Glutamatergic neuron (in vitro differentiated cells): ENCODE data around the gene SH3PXD2A. TPM values are rescaled to one million over a fixed set of nuclear protein-coding genes. Genes with fewer than 3 reads are reported as not detected.
"Not testable (repeated sequence)": the region's sequence is repeated elsewhere in the genome, so short reads cannot be mapped to it uniquely, and the experiment has no call there.

Source experiments
- DNase-seq: peaks from one replicate; pipeline ENCODE4 v3.0.0; 2022
- H3K27ac Mint-ChIP-seq: one replicate; pipeline ENCODE4 v1.8.0; 2020; ENCODE audit warnings: mild to moderate bottlenecking, mixed read lengths, inconsistent platforms; ENCODE audit not compliant: unreplicated experiment
- H3K27me3 Mint-ChIP-seq: one replicate; pipeline ENCODE4 v1.8.0; 2020; ENCODE audit warnings: mild to moderate bottlenecking, moderate library complexity, mixed read lengths, inconsistent platforms; ENCODE audit not compliant: unreplicated experiment
- H3K36me3 Mint-ChIP-seq: one replicate; pipeline ENCODE4 v1.8.0; 2020; ENCODE audit warnings: mild to moderate bottlenecking, mixed read lengths, inconsistent platforms; ENCODE audit not compliant: unreplicated experiment
- H3K4me1 Mint-ChIP-seq: one replicate; pipeline ENCODE4 v1.8.0; 2020; ENCODE audit warnings: mild to moderate bottlenecking, low read depth, mixed read lengths, inconsistent platforms; ENCODE audit not compliant: unreplicated experiment
- H3K4me3 Mint-ChIP-seq: one replicate; pipeline ENCODE4 v1.8.0; 2020; ENCODE audit warnings: mild to moderate bottlenecking, mixed read lengths, inconsistent platforms; ENCODE audit not compliant: unreplicated experiment
- H3K9me3 Mint-ChIP-seq: one replicate; pipeline ENCODE4 v1.8.0; 2020; ENCODE audit warnings: mild to moderate bottlenecking, moderate library complexity, mixed read lengths, inconsistent platforms; ENCODE audit not compliant: unreplicated experiment
- total RNA-seq: library from RNA; stranded (reverse); fragmentation: NEBNext Ultra II Directional; extraction: Animal tissue kit (Norgen Biotek cat#: 25700); gene quantifications from one replicate; pipeline ENCODE4 v1.2.1, GENCODE V29; 2021; ENCODE audit not compliant: unreplicated experiment
- TF ChIP-seq, protein P1 (sequence below): fragments of 200-600 bp; sonication (generic); IDR thresholded peaks from one replicate; pipeline ENCODE4 v1.5.0; 2021; ENCODE audit not compliant: partially characterized antibody, unreplicated experiment

Gene SH3PXD2A
- total RNA-seq, 1 donor from 2014 or later: 16.7 TPM

DNA sequence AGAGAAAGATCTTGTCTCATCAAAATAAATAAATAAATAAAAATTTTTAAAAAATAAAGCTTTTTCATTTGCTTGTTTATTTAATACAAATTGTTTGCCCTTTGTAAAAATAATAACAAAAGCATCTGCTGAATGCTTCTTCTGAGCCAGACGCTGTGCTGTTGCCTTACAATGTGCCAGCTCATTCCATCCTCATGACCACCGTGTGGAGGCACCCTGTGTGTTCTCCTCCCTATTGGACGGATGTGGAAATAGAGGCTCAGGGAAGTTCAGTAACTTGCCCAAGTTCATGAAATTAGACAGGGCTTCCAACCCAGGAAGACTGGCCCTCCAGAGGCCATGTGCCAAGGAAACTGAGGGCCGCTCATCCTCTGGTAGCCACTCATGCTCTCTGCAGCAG is 120.6 kb downstream of the SH3PXD2A start:
- no peaks in the 10 kb centered on the region for H3K36me3 Mint-ChIP-seq
- H3K27me3 Mint-ChIP-seq: peaks cover 5% of the 10 kb centered on the region
- no peak overlapping the region for H3K27ac Mint-ChIP-seq
- DNase-seq: no peak
- TF ChIP-seq, protein P1, sequence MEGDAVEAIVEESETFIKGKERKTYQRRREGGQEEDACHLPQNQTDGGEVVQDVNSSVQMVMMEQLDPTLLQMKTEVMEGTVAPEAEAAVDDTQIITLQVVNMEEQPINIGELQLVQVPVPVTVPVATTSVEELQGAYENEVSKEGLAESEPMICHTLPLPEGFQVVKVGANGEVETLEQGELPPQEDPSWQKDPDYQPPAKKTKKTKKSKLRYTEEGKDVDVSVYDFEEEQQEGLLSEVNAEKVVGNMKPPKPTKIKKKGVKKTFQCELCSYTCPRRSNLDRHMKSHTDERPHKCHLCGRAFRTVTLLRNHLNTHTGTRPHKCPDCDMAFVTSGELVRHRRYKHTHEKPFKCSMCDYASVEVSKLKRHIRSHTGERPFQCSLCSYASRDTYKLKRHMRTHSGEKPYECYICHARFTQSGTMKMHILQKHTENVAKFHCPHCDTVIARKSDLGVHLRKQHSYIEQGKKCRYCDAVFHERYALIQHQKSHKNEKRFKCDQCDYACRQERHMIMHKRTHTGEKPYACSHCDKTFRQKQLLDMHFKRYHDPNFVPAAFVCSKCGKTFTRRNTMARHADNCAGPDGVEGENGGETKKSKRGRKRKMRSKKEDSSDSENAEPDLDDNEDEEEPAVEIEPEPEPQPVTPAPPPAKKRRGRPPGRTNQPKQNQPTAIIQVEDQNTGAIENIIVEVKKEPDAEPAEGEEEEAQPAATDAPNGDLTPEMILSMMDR: no peak
- H3K9me3 Mint-ChIP-seq: peaks cover 2% of the 10 kb centered on the region
- H3K4me1 Mint-ChIP-seq: peaks cover 15% of the 10 kb centered on the region
- H3K4me3 Mint-ChIP-seq: no peak overlapping the region

DNA sequence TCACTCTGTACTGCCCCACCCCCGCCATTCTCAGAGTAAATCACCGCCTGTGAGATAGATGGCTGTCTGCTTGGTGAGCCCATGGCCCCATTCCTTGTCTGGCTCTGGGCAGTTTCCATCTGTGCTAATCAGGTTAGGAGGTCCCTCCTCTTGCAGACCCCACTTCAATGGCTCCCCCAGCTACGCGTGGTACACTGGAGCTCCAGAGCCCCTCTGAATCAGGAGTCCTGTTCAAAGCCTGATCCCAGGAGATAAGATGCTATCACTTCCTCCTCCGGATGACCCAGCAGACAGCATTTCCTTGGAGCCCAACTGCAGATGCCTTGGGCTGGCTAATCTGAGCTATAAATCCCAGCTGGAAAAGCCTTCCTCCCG is 122.3 kb downstream of the SH3PXD2A start:
- H3K9me3 Mint-ChIP-seq: peaks cover 2% of the 10 kb centered on the region
- DNase-seq: no peak
- H3K27me3 Mint-ChIP-seq: peaks cover 5% of the 10 kb centered on the region
- H3K4me3 Mint-ChIP-seq: no peak overlapping the region
- H3K4me1 Mint-ChIP-seq: peaks cover 15% of the 10 kb centered on the region
- TF ChIP-seq, protein P1: no peak
- H3K27ac Mint-ChIP-seq: no peak overlapping the region
- no peaks in the 10 kb centered on the region for H3K36me3 Mint-ChIP-seq

DNA sequence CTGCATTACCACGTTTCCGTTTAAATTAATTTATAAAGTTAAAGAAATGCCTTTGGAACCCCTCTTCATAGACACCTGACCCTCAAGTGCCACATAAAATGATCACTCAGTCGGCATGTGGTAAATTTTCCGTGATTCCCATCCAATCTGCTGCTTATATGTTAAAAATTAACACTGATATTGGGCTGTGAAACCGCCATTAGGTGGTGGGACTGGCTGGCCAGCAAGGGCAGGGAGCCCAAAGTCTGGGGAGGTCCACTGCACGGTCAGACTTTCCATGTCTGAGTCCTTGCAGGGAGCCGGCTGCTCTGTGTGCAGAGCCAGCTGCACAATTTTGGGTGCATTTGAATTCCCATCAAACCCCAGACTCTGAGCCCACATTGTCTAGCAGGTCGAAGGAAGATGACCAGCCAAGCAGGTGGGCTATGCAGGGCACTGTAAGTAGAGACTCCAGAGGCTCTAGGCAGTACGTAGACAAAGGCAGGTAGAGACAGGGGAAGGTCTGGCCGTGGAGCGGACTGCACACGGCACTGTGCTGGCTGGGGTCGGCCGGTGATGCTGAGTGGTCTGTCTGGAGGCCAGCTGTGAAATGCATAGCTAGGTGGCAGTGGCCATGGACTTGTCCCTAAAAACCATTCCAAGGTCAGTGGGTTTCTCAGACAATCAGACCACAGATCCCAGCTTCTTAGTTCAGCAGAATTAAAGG is 122.9 kb downstream of the SH3PXD2A start:
- Mint-ChIP-seq H3K9me3 (peaks cover 2% of the 10 kb centered on the region), H3K36me3 (no peaks in the 10 kb centered on the region), H3K27me3 (peaks cover 5% of the 10 kb centered on the region), H3K4me3 (no peak overlapping the region), H3K27ac (no peak overlapping the region), H3K4me1 (peaks cover 15% of the 10 kb centered on the region)
- DNase-seq: no peak
- TF ChIP-seq, protein P1: no peak

DNA sequence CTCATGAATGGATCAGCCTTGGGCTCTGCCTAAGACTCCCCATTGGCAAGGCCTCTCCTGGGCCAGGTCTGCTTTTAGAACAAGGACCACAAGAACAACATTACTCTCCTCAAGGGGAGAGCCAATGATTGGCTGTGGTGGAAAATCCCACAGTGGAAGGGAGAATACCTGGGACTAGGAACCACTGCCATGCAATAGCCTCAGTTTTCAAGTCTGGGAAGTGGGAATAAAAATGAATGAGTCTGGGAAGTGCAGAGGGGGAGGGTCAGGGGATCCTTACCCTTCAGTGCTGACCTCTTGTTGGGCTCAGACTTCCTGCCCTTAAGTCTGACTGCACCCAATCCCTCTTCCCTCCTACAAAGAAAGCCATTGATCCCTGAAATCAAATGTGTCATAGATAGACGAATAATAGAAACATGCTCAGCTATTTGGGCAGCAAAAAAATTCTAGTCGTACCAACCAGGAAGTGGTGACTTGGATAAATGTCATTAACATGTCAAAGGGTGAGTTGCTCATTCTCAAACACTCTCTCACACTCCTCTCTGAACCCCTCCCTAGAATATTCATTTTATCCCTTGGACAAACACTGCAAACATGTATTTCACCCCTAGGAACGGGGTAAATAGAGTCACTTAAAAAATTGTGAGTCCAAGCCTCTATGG is 123.6 kb downstream of the SH3PXD2A start:
- Mint-ChIP-seq H3K36me3 (no peaks in the 10 kb centered on the region), H3K4me1 (peaks cover 15% of the 10 kb centered on the region), H3K4me3 (no peak overlapping the region), H3K27ac (no peak overlapping the region), H3K9me3 (no peaks in the 10 kb centered on the region), H3K27me3 (peaks cover 3% of the 10 kb centered on the region)
- DNase-seq: no peak
- TF ChIP-seq, protein P1: no peak

DNA sequence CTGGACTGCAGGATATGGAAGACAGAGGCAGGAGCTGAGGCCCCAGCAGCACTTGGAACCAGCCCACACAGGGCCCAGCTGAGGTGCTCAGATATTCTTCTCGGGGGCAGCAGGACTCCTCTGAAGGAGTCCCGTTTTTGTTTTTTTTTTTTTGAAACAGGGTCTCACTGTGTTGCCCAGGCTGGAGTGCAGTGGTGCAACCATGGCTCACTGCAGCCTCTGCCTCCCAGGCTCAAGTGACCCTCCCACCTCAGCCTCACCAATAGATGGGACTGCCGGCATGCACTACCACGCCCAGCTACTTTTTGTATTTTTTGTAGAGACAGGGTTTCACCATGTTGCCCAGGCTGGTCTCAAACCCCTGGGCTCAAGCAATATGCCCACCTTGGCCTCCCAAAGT is 124.3 kb downstream of the SH3PXD2A start:
- H3K9me3 Mint-ChIP-seq, H3K36me3 Mint-ChIP-seq, H3K27me3 Mint-ChIP-seq, DNase-seq, H3K27ac Mint-ChIP-seq, H3K4me3 Mint-ChIP-seq: not testable (repeated sequence)
- H3K4me1 Mint-ChIP-seq: peaks cover 15% of the 10 kb centered on the region
